Activated T-cell treated with anti-CD3 and anti-CD28 coated beads for 24 hours (primary cell): ENCODE data around the gene ARFGAP1.

Source experiments
- DNase-seq: peaks from one replicate; pipeline ENCODE4 v3.0.0-alpha.2; 2020; ENCODE audit warnings: low read depth

The ARFGAP1 gene

GRCh38 chr20:63272105-63273058, at the start of gene ARFGAP1:
Gene ARFGAP1 (plus strand): TSS chr20:63272813. CDS start chr20:63275581, 2,768 bp downstream.
- DNase-seq = peak; percentile 85

GRCh38 chr20:63223121-63223825, 49.3 kb upstream of the ARFGAP1 start:
- DNase-seq = peak; percentile 38

- no peak for DNase-seq
Measured at GRCh38 chr20:63223826-63224207, 48.8 kb upstream of the ARFGAP1 start.

GRCh38 chr20:63224412-63225081, 48.1 kb upstream of the ARFGAP1 start:
- DNase-seq = no peak

- no peak for DNase-seq
Measured at GRCh38 chr20:63225082-63225454, 47.5 kb upstream of the ARFGAP1 start.

- DNase-seq = no peak
Measured at GRCh38 chr20:63226042-63226943, 46.3 kb upstream of the ARFGAP1 start.

- no peak for DNase-seq
Measured at GRCh38 chr20:63227260-63227659, 45.4 kb upstream of the ARFGAP1 start.

GRCh38 chr20:63228806-63229205, 43.8 kb upstream of the ARFGAP1 start:
- no peak for DNase-seq

GRCh38 chr20:63230800-63231268, 41.8 kb upstream of the ARFGAP1 start:
- DNase-seq = no peak

GRCh38 chr20:63232235-63233060, 40.2 kb upstream of the ARFGAP1 start:
- DNase-seq = no peak

- no peak for DNase-seq
Measured at GRCh38 chr20:63233061-63233344, 39.6 kb upstream of the ARFGAP1 start.

- no peak for DNase-seq
Measured at GRCh38 chr20:63233924-63234323, 38.7 kb upstream of the ARFGAP1 start.

GRCh38 chr20:63234693-63235398, 37.8 kb upstream of the ARFGAP1 start:
- DNase-seq = no peak

- no peak for DNase-seq
Measured at GRCh38 chr20:63235399-63235983, 37.1 kb upstream of the ARFGAP1 start, which contains the start of gene BIRC7. Gene BIRC7 (plus strand): TSS chr20:63235905. CDS start chr20:63236097, 192 bp downstream.

- DNase-seq = no peak
Measured at GRCh38 chr20:63236116-63236837, 36.3 kb upstream of the ARFGAP1 start.

GRCh38 chr20:63238031-63238430, 34.6 kb upstream of the ARFGAP1 start:
- no peak for DNase-seq

- no peak for DNase-seq
Measured at GRCh38 chr20:63238514-63239125, 34.0 kb upstream of the ARFGAP1 start.

- DNase-seq = no peak
Measured at GRCh38 chr20:63239431-63239830, 33.2 kb upstream of the ARFGAP1 start.
